Breast epithelium (tissue), 3 donors: ENCODE data around the gene FNDC1.

Source experiments
- POLR2A ChIP-seq: fragments of 450-650 bp; IDR thresholded peaks from one replicate; pipeline ENCODE4 v1.6.1; 2016; ENCODE audit warnings: antibody characterized with exemption, mild to moderate bottlenecking, moderate library complexity
- POLR2AphosphoS5 ChIP-seq, 3 donors: sonication (generic); formaldehyde crosslinking; IDR thresholded peaks; one replicate each; pipeline ENCODE4 v1.6.1; 2017; ENCODE audit warnings: antibody characterized with exemption in 3 of 3
- TF ChIP-seq, protein P1 (sequence below), 3 donors: fragments of 450-650 bp; IDR thresholded peaks; one replicate each; pipeline ENCODE4 v1.5.1; 2016 to 2017; ENCODE audit warnings: antibody characterized with exemption in 3 of 3, mild to moderate bottlenecking in 3 of 3, moderate library complexity in 3 of 3

DNA sequence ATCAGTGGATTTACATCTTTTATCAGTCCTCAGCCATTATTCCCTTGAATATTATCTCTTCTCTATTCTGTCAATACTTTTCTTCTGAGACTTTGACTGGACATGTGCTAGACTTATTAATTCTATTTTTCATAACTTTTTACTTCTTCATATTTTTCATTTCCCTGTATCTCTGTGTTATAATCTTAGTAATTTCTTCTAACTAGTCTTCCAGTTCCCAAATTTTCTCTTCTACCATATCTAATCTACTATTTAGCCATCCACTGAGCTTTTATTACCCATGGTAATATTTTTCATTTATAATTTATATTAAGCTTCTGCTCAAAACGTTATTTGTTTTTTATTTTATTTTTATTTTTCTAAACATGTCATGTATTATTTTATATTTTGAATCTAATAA lies 13.1 kb upstream of the FNDC1 start:
- TF ChIP-seq, protein P1, sequence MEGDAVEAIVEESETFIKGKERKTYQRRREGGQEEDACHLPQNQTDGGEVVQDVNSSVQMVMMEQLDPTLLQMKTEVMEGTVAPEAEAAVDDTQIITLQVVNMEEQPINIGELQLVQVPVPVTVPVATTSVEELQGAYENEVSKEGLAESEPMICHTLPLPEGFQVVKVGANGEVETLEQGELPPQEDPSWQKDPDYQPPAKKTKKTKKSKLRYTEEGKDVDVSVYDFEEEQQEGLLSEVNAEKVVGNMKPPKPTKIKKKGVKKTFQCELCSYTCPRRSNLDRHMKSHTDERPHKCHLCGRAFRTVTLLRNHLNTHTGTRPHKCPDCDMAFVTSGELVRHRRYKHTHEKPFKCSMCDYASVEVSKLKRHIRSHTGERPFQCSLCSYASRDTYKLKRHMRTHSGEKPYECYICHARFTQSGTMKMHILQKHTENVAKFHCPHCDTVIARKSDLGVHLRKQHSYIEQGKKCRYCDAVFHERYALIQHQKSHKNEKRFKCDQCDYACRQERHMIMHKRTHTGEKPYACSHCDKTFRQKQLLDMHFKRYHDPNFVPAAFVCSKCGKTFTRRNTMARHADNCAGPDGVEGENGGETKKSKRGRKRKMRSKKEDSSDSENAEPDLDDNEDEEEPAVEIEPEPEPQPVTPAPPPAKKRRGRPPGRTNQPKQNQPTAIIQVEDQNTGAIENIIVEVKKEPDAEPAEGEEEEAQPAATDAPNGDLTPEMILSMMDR (IDR thresholded peaks at IDR 0.05): no peak
- TF ChIP-seq POLR2AphosphoS5 (IDR thresholded peaks at IDR 0.05): no peak
- no peak for TF ChIP-seq POLR2A
